K562 (cell line): ENCODE data around the gene TMEM63A. TPM values are rescaled to one million over a fixed set of nuclear protein-coding genes. Genes with fewer than 3 reads are reported as not detected.

Experiments
- ATAC-seq: fragments of 200-7000 bp; cut with Tn5 transposase; 3 replicates; pipeline ENCODE4 v1.9.1; 2020; ENCODE audit warnings: moderate library complexity
- BruUV-seq: library from RNA; stranded (reverse); fragments of 400-500 nt; replicated peaks from 2 replicates; lab custom pipeline; 2021; lab: Mats Ljungman, UMichigan
- CTCF ChIA-PET: fragments of 300-600 bp; formaldehyde crosslinking; extraction: SDS; loops from one replicate; lab custom pipeline; 2021; ENCODE audit warnings: low intra/inter-chr PET ratio; lab: Yijun Ruan, JAX
- POLR2A ChIA-PET: fragments of 300-600, 350-650 bp; sonication (Branson Sonifier 250); formaldehyde crosslinking; extraction: SDS; loops from one replicate; lab custom pipeline; 2021; ENCODE audit warnings: antibody characterized with exemption, inconsistent platforms; lab: Yijun Ruan, JAX
- DNase-seq, 4 experiments: peaks; one replicate each; pipeline versions ENCODE4 v3.0.0 to v3.0.0-alpha.2; 2011 to 2018; ENCODE audit warnings: low spot score in 3 of 4, mixed read lengths in 3 of 4; ENCODE audit errors: extremely low read depth in 1 of 4
- FAIRE-seq: peaks from 2 replicates; lab custom pipeline; 2011; peaks lifted over from hg19 to GRCh38; lab: Jason Lieb, UNC
- H2AFZ ChIP-seq: 2 replicates; pipeline ENCODE4 v1.6.0; 2011; ENCODE audit warnings: low read depth, low read length, control low read depth, inconsistent platforms
- H3K27ac ChIP-seq: fragments of 200-600 bp; 3 replicates; pipeline ENCODE4 v1.8.0; 2011; ENCODE audit warnings: low read depth, mild to moderate bottlenecking, control low read depth, inconsistent platforms, low read length, moderate library complexity, mixed read lengths; ENCODE audit errors: extremely low read depth
- H3K27me3 ChIP-seq, 2 experiments: fragments of 300-600 bp in 1 of 2; 2 replicates in 1 of 2; 3 replicates in 1 of 2; pipeline versions ENCODE4 v1.6.0 to v1.8.0; 2011; ENCODE audit warnings: inconsistent platforms in 2 of 2, low read length in 2 of 2, mild to moderate bottlenecking in 1 of 2, mixed read lengths in 1 of 2, moderate library complexity in 1 of 2; ENCODE audit not compliant: control insufficient read depth in 2 of 2, insufficient read depth in 2 of 2
- H3K36me3 ChIP-seq: fragments of 300-600 bp; 3 replicates; pipeline ENCODE4 v1.8.0; 2011; ENCODE audit warnings: mild to moderate bottlenecking, low read length, inconsistent platforms; ENCODE audit not compliant: control insufficient read depth, insufficient read depth
- H3K4me1 ChIP-seq, 2 experiments: fragments of 200-600 bp in 1 of 2; replicated peaks in 1 of 2; 2 replicates in 1 of 2; 3 replicates in 1 of 2; pipeline versions ENCODE4 v1.5.1 to v1.8.0; 2011; ENCODE audit warnings: inconsistent platforms in 2 of 2, low read length in 2 of 2, mild to moderate bottlenecking in 1 of 2, mixed read lengths in 1 of 2, moderate library complexity in 1 of 2; ENCODE audit not compliant: control insufficient read depth in 2 of 2, insufficient read depth in 2 of 2
- H3K4me2 ChIP-seq: 2 replicates; pipeline ENCODE4 v1.6.1; 2011; ENCODE audit warnings: low read length, control low read depth, inconsistent platforms, mixed read lengths; ENCODE audit not compliant: insufficient read depth
- H3K4me3 ChIP-seq: fragments of 200-600 bp; sonication (generic), shearing (Covaris generic); 2 replicates; pipeline ENCODE4 v1.5.1; 2016; ENCODE audit warnings: control low read depth, inconsistent platforms
- H3K79me2 ChIP-seq: fragments of 200-600 bp; 3 replicates; pipeline ENCODE4 v1.8.0; 2011; ENCODE audit warnings: low read length, inconsistent platforms; ENCODE audit not compliant: control insufficient read depth, insufficient read depth
- H3K9ac ChIP-seq, 2 experiments: 2 replicates each; pipeline versions ENCODE4 v1.6.0 to v1.6.1; 2011; ENCODE audit warnings: low read depth in 2 of 2, low read length in 2 of 2, control low read depth in 1 of 2, inconsistent platforms in 1 of 2, mild to moderate bottlenecking in 1 of 2, mixed read lengths in 1 of 2; ENCODE audit not compliant: insufficient read depth in 1 of 2
- H3K9me1 ChIP-seq: one replicate; pipeline ENCODE4 v1.6.0; 2011; ENCODE audit warnings: inconsistent platforms, mild to moderate bottlenecking, low read length, moderate library complexity; ENCODE audit not compliant: control insufficient read depth, insufficient read depth
- H3K9me3 ChIP-seq: replicated peaks from 2 replicates; pipeline ENCODE4 v1.5.1; 2011; ENCODE audit warnings: low read depth, low read length, inconsistent platforms; ENCODE audit not compliant: control insufficient read depth, insufficient read depth
- H4K20me1 ChIP-seq: replicated peaks from 2 replicates; pipeline ENCODE4 v1.6.1; 2011; ENCODE audit warnings: low read length, inconsistent platforms, mixed read lengths; ENCODE audit not compliant: control insufficient read depth, insufficient read depth
- CREB1 ChIP-seq, 2 experiments: sonication (generic) in 1 of 2; formaldehyde crosslinking in 1 of 2; IDR thresholded peaks; 2 replicates each; pipeline versions ENCODE4 v1.6.1 to v1.8.0; 2012 to 2022; ENCODE audit warnings: inconsistent platforms in 1 of 2, mild to moderate bottlenecking in 1 of 2, missing genetic modification reagents in 1 of 2, moderate library complexity in 1 of 2
- DMBX1 ChIP-seq: fragments of 250-450 bp; sonication (Bioruptor Pico); IDR thresholded peaks from 2 replicates; pipeline ENCODE4 v1.8.0; 2022; ENCODE audit warnings: inconsistent platforms, mild to moderate bottlenecking, moderate library complexity, borderline replicate concordance
- ELF1 ChIP-seq: fragments of 200-800 bp; sonication (Bioruptor generic); IDR thresholded peaks from 2 replicates; pipeline ENCODE4 v1.6.1; 2016; ENCODE audit warnings: missing genetic modification characterization, missing compliant biosample characterization
- WGBS: fragments of 100-300 bp; shearing (Covaris generic); methylation state at CpG from one replicate; pipeline ENCODE4 v1.1.6; 2016; ENCODE audit warnings: low coverage, mixed read lengths; ENCODE audit not compliant: insufficient coverage; ENCODE audit errors: missing lambda C conversion rate; 5-methylcytosine and 5-hydroxymethylcytosine counted together
- in situ Hi-C: fragments of 300-500 bp; cut with MboI; formaldehyde crosslinking; loops from 4 replicates; pipeline ENCODE4 v1.15.0; 2018; ENCODE audit warnings: inconsistent platforms, mixed read lengths
- intact Hi-C: fragments of 100-400 bp; cut with micrococcal nuclease; formaldehyde crosslinking; loops from 2 replicates; pipeline ENCODE4 v1.14.2; 2022
- polyA plus RNA-seq, 8 experiments: library from polyadenylated mRNA; depleted of rRNA in 4 of 8; stranded (reverse) in 5 of 8; unstranded in 3 of 8; fragments of >200 nt; fragmentation: Nextera tagmentation in 2 of 8; fragmentation: Illumina TruSeq in 1 of 8; extraction: Ambion mirVana in 2 of 8; extraction: Trizol in 1 of 8; gene quantifications; 2 replicates each; pipeline versions ENCODE4 v1.2.1 to v1.2.3, GENCODE V29; 2011 to 2014; ENCODE audit warnings: inconsistent platforms in 1 of 8, missing spikeins in 1 of 8
- total RNA-seq, 7 experiments: library from RNA; depleted of rRNA in 6 of 7; stranded (reverse); fragments of >200 nt in 6 of 7; fragmentation: Illumina TruSeq in 2 of 7; extraction: Trizol in 2 of 7; gene quantifications; 2 replicates each; pipeline versions ENCODE4 v1.2.1 to v1.2.3, GENCODE V29; 2011 to 2021; ENCODE audit warnings: low replicate concordance in 1 of 7
- TF ChIP-seq, protein P1 (sequence below): sonication (generic); formaldehyde crosslinking; IDR thresholded peaks from 2 replicates; pipeline ENCODE4 v1.8.0; 2022; ENCODE audit warnings: missing genetic modification reagents, mild to moderate bottlenecking, moderate library complexity, borderline replicate concordance
- TF ChIP-seq, protein P2 (sequence below): fragments of 450-650 bp; formaldehyde crosslinking; IDR thresholded peaks from 2 replicates; pipeline ENCODE4 v1.4.0; 2020; ENCODE audit warnings: mild to moderate bottlenecking, moderate library complexity

Gene TMEM63A
- total and polyA plus RNA-seq, 9 of the 15 experiments (the other 6 are each of a cell fraction or from before 2014, with no cell fraction given) = 2.0 to 54.6 (median 17.5) TPM

DNA sequence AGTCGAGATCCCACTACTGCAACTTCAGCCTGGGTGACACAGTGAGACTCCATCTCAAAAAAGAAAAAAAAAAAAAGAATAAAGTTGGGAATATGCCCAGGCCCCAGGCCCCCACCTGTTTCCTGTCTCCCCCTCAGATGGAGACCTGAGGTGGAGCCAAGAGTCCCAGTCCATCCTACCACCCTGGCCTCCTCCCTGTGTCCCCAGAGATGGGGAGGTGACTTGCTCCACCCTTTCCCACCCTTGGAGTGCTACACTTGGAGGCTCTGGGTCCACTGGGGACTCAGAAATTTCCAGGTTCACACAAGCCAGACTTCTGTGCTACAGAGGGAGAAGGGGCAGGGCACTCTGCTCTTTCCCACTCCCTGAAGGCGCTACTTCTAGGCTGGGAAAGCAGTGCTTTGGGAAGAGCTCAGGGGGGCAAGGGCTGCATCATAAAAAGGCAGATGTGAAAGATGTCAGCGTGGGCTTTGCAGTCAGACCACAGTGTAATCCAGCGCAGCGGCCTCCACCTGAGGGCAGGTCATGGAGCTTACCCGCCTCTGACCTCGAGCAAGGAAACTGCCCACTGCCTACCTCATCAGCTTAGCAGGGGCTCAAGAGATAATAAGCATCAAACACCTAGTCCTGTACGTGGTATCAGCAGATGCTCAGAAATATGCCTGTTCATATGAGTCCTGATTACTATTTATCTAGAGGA, 13.4 kb downstream of the TMEM63A start:
- in situ Hi-C loops (no loop called here), intact Hi-C loops (no loop called here)
- H4K20me1 ChIP-seq = no peaks in the 10 kb centered on the region
- TF ChIP-seq DMBX1 (CRISPR knock-in tag) (no peak), CREB1 (IDR thresholded peaks at IDR 0.05) (no peak), CREB1 (CRISPR knock-in tag; IDR thresholded peaks at IDR 0.05) (no peak), ELF1 (tag) (no peak)
- TF ChIP-seq, protein P1, sequence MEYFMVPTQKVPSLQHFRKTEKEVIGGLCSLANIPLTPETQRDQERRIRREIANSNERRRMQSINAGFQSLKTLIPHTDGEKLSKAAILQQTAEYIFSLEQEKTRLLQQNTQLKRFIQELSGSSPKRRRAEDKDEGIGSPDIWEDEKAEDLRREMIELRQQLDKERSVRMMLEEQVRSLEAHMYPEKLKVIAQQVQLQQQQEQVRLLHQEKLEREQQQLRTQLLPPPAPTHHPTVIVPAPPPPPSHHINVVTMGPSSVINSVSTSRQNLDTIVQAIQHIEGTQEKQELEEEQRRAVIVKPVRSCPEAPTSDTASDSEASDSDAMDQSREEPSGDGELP (CRISPR knock-in tag) = no peak
- TF ChIP-seq, protein P2, sequence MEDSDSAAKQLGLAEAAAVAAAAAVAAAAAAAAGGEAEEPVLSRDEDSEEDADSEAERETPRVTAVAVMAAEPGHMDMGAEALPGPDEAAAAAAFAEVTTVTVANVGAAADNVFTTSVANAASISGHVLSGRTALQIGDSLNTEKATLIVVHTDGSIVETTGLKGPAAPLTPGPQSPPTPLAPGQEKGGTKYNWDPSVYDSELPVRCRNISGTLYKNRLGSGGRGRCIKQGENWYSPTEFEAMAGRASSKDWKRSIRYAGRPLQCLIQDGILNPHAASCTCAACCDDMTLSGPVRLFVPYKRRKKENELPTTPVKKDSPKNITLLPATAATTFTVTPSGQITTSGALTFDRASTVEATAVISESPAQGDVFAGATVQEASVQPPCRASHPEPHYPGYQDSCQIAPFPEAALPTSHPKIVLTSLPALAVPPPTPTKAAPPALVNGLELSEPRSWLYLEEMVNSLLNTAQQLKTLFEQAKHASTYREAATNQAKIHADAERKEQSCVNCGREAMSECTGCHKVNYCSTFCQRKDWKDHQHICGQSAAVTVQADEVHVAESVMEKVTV (CRISPR knock-in tag) = no peak
- CTCF ChIA-PET = no interaction called here
- H3K27ac ChIP-seq = no peak overlapping the region
- H3K36me3 ChIP-seq = peaks cover 90% of the 10 kb centered on the region
- H3K4me1 ChIP-seq = no peaks in the 10 kb centered on the region
- H2AFZ ChIP-seq = no peak overlapping the region
- POLR2A ChIA-PET = interaction anchor here (0.6 to 5.1 kb wide), 4 partner anchors 13 to 1675 kb away, joined by 3 to 37 read pairs (median 3); partner anchors contain the start of gene TMEM63A
- no peaks in the 10 kb centered on the region for H3K9me1 ChIP-seq
- no peak for FAIRE-seq
- 79% methylated on average over 8 of the region's 8 CpGs for WGBS
- ATAC-seq = no peak
- DNase-seq = no peak
- no peaks in the 10 kb centered on the region for H3K27me3 ChIP-seq
- no peak overlapping the region for H3K4me2 ChIP-seq
- H3K9me3 ChIP-seq = no peaks in the 10 kb centered on the region
- no peak overlapping the region for H3K4me3 ChIP-seq
- no TSS peak for BruUV-seq
- H3K79me2 ChIP-seq = no peaks in the 10 kb centered on the region
- H3K9ac ChIP-seq = no peak overlapping the region
